ENCODE data around the gene EYS.
A peak's percentile ranks its signal among the peaks of the same experiment; 100 is the strongest.

Gene EYS

GRCh38 chr6:64437996-64438395 is 1269.0 kb downstream of the EYS start:
- H3K27ac ChIP-seq: no peak overlapping the region
- TF ChIP-seq POLR2AphosphoS5 (IDR thresholded peaks at IDR 0.05; ENCODE audit: borderline replicate concordance, low read depth, low read length) (no peak), EZH2 (IDR thresholded peaks at IDR 0.05) (no peak), FOXP2 (optimal IDR thresholded peaks at IDR 0.05; ENCODE audit: control extremely low read depth, extremely low read length, insufficient read depth) (no peak)
- DNase-seq (ENCODE audit: low read depth, low spot score): no peak
- no peaks in the 10 kb centered on the region for H3K9me3 ChIP-seq (ENCODE audit: low read depth, low read length)
- no peak overlapping the region for H3K9ac ChIP-seq (ENCODE audit: insufficient read length)
- H3K4me3 ChIP-seq: no peak overlapping the region
- H3K36me3 ChIP-seq (ENCODE audit: insufficient read depth, low read length): no peaks in the 10 kb centered on the region

- H3K36me3 ChIP-seq (ENCODE audit: insufficient read depth, low read length): no peaks in the 10 kb centered on the region
- no peaks in the 10 kb centered on the region for H3K9me3 ChIP-seq (ENCODE audit: low read depth, low read length)
- TF ChIP-seq FOXP2 (optimal IDR thresholded peaks at IDR 0.05; ENCODE audit: control extremely low read depth, extremely low read length, insufficient read depth): no peak
- no peak for TF ChIP-seq POLR2AphosphoS5 (IDR thresholded peaks at IDR 0.05; ENCODE audit: borderline replicate concordance, low read depth, low read length)
- TF ChIP-seq EZH2 (IDR thresholded peaks at IDR 0.05): no peak
- H3K9ac ChIP-seq (ENCODE audit: insufficient read length): no peak overlapping the region
- no peak overlapping the region for H3K4me3 ChIP-seq
- no peak for DNase-seq (ENCODE audit: low read depth, low spot score)
- H3K27ac ChIP-seq: no peak overlapping the region
Measured at GRCh38 chr6:64429926-64430325, 1277.1 kb downstream of the EYS start.

GRCh38 chr6:64428186-64428585 is 1278.8 kb downstream of the EYS start:
- TF ChIP-seq FOXP2 (optimal IDR thresholded peaks at IDR 0.05; ENCODE audit: control extremely low read depth, extremely low read length, insufficient read depth): no peak
- no peak for TF ChIP-seq POLR2AphosphoS5 (IDR thresholded peaks at IDR 0.05; ENCODE audit: borderline replicate concordance, low read depth, low read length)
- TF ChIP-seq EZH2 (IDR thresholded peaks at IDR 0.05): no peak
- DNase-seq (ENCODE audit: low read depth, low spot score): no peak
- no peak overlapping the region for H3K27ac ChIP-seq

GRCh38 chr6:64415926-64416325 is 1291.1 kb downstream of the EYS start:
- Histone ChIP-seq H3K9ac (ENCODE audit: insufficient read length) (no peak overlapping the region), H3K4me3 (peak overlapping the region; percentile 21; the same call in 1 of the 2 replicates), H3K36me3 (ENCODE audit: insufficient read depth, low read length) (no peaks in the 10 kb centered on the region), H3K9me3 (ENCODE audit: low read depth, low read length) (no peaks in the 10 kb centered on the region), H3K27ac (peak overlapping the region; percentile 35; the same call in 1 of the 2 replicates)
- TF ChIP-seq EZH2 (IDR thresholded peaks at IDR 0.05) (no peak), POLR2AphosphoS5 (IDR thresholded peaks at IDR 0.05; ENCODE audit: borderline replicate concordance, low read depth, low read length) (no peak), FOXP2 (optimal IDR thresholded peaks at IDR 0.05; ENCODE audit: control extremely low read depth, extremely low read length, insufficient read depth) (no peak)
- no peak for DNase-seq (ENCODE audit: low read depth, low spot score)

More at GRCh38 chr6:64428186-64428585, 1278.8 kb downstream of the EYS start:
- Histone ChIP-seq H3K36me3 (ENCODE audit: insufficient read depth, low read length) (no peaks in the 10 kb centered on the region), H3K4me3 (no peak overlapping the region), H3K9me3 (ENCODE audit: low read depth, low read length) (no peaks in the 10 kb centered on the region), H3K9ac (ENCODE audit: insufficient read length) (no peak overlapping the region)

- DNase-seq (ENCODE audit: low read depth, low spot score): no peak
- Histone ChIP-seq H3K4me3 (no peak overlapping the region), H3K9me3 (ENCODE audit: low read depth, low read length) (no peaks in the 10 kb centered on the region), H3K36me3 (ENCODE audit: insufficient read depth, low read length) (no peaks in the 10 kb centered on the region), H3K27ac (no peak overlapping the region), H3K9ac (ENCODE audit: insufficient read length) (no peak overlapping the region)
- TF ChIP-seq EZH2 (IDR thresholded peaks at IDR 0.05) (no peak), POLR2AphosphoS5 (IDR thresholded peaks at IDR 0.05; ENCODE audit: borderline replicate concordance, low read depth, low read length) (no peak), FOXP2 (optimal IDR thresholded peaks at IDR 0.05; ENCODE audit: control extremely low read depth, extremely low read length, insufficient read depth) (no peak)
Measured at GRCh38 chr6:64411226-64411625, 1295.8 kb downstream of the EYS start.

GRCh38 chr6:64409948-64410347 is 1297.1 kb downstream of the EYS start:
- no peak overlapping the region for H3K4me3 ChIP-seq
- no peak overlapping the region for H3K9ac ChIP-seq (ENCODE audit: insufficient read length)
- no peak for TF ChIP-seq FOXP2 (optimal IDR thresholded peaks at IDR 0.05; ENCODE audit: control extremely low read depth, extremely low read length, insufficient read depth)
- DNase-seq (ENCODE audit: low read depth, low spot score): no peak
- no peak overlapping the region for H3K27ac ChIP-seq
- H3K9me3 ChIP-seq (ENCODE audit: low read depth, low read length): no peaks in the 10 kb centered on the region
- no peaks in the 10 kb centered on the region for H3K36me3 ChIP-seq (ENCODE audit: insufficient read depth, low read length)

- Histone ChIP-seq H3K4me3 (no peak overlapping the region), H3K36me3 (ENCODE audit: insufficient read depth, low read length) (no peaks in the 10 kb centered on the region), H3K9me3 (ENCODE audit: low read depth, low read length) (no peaks in the 10 kb centered on the region), H3K27ac (no peak overlapping the region), H3K9ac (ENCODE audit: insufficient read length) (no peak overlapping the region)
- TF ChIP-seq EZH2 (IDR thresholded peaks at IDR 0.05) (no peak), POLR2AphosphoS5 (IDR thresholded peaks at IDR 0.05; ENCODE audit: borderline replicate concordance, low read depth, low read length) (no peak), FOXP2 (optimal IDR thresholded peaks at IDR 0.05; ENCODE audit: control extremely low read depth, extremely low read length, insufficient read depth) (no peak)
- no peak for DNase-seq (ENCODE audit: low read depth, low spot score)
Measured at GRCh38 chr6:64404396-64404795, 1302.6 kb downstream of the EYS start.

- H3K9me3 ChIP-seq (ENCODE audit: low read depth, low read length): no peaks in the 10 kb centered on the region
- H3K27ac ChIP-seq: no peak overlapping the region
- H3K4me3 ChIP-seq: no peak overlapping the region
- TF ChIP-seq EZH2 (IDR thresholded peaks at IDR 0.05) (no peak), FOXP2 (optimal IDR thresholded peaks at IDR 0.05; ENCODE audit: control extremely low read depth, extremely low read length, insufficient read depth) (no peak), POLR2AphosphoS5 (IDR thresholded peaks at IDR 0.05; ENCODE audit: borderline replicate concordance, low read depth, low read length) (no peak)
- H3K9ac ChIP-seq (ENCODE audit: insufficient read length): no peak overlapping the region
- no peaks in the 10 kb centered on the region for H3K36me3 ChIP-seq (ENCODE audit: insufficient read depth, low read length)
- no peak for DNase-seq (ENCODE audit: low read depth, low spot score)
Measured at GRCh38 chr6:64383277-64383676, 1323.7 kb downstream of the EYS start.

GRCh38 chr6:64376394-64376793 is 1330.6 kb downstream of the EYS start:
- Histone ChIP-seq H3K4me3 (no peak overlapping the region), H3K9me3 (ENCODE audit: low read depth, low read length) (no peaks in the 10 kb centered on the region), H3K9ac (ENCODE audit: insufficient read length) (no peak overlapping the region), H3K36me3 (ENCODE audit: insufficient read depth, low read length) (no peaks in the 10 kb centered on the region), H3K27ac (no peak overlapping the region)
- TF ChIP-seq FOXP2 (optimal IDR thresholded peaks at IDR 0.05; ENCODE audit: control extremely low read depth, extremely low read length, insufficient read depth) (no peak), EZH2 (IDR thresholded peaks at IDR 0.05) (no peak), POLR2AphosphoS5 (IDR thresholded peaks at IDR 0.05; ENCODE audit: borderline replicate concordance, low read depth, low read length) (no peak)
- DNase-seq (ENCODE audit: low read depth, low spot score): no peak

Data from SK-N-MC (cell line).